ENCODE measurements around the gene PSMA8. TPM values are rescaled to one million over a fixed set of nuclear protein-coding genes. Genes with fewer than 3 reads are reported as not detected.
"Not testable (repeated sequence)": the region's sequence is repeated elsewhere in the genome, so short reads cannot be mapped to it uniquely, and the experiment has no call there.

PSMA8 gene
- total RNA-seq, 1 donor from 2014 or later: 0.20 TPM

GRCh38 chr18:26226229-26227050 lies 92.8 kb downstream of the PSMA8 start, which contains the start of gene TAF4B:
TSS of gene TAF4B (plus strand) at chr18:26226445. CDS start at chr18:26226934, 489 bp downstream.
- DNase-seq (peak; percentile 97), ATAC-seq (peak; percentile 100)
- intact Hi-C loops (cut with micrococcal nuclease): no loop called here

- intact Hi-C loops (cut with micrococcal nuclease): no loop called here
- DNase-seq: no peak
- ATAC-seq: no peak
Measured at GRCh38 chr18:26227051-26227670, 93.5 kb downstream of the PSMA8 start.

GRCh38 chr18:26228562-26229260 lies 95.0 kb downstream of the PSMA8 start:
- DNase-seq (no peak), ATAC-seq (no peak)
- intact Hi-C loops (cut with micrococcal nuclease): no loop called here

DNA sequence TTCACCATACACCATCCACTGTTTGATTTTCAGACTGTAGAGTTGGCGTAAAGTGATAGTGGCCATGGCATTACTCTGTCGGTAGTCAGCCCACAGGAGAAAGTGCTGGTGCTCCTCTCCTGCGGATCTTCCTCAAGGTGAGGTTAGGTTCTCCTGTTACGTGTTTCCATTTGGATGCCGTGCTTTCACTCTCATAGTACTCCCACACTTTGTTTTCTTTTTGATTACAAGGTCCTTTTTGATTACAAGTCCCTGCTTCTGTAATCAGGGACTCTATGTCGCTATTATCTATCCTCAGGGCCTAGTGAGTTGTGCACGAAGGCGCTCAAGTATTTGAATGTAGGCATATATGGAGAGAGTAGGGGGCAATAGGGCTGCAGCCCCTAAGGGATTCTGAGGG lies 96.8 kb downstream of the PSMA8 start:
- ATAC-seq (no peak), DNase-seq (no peak)
- intact Hi-C loops (cut with micrococcal nuclease): no loop called here

DNA sequence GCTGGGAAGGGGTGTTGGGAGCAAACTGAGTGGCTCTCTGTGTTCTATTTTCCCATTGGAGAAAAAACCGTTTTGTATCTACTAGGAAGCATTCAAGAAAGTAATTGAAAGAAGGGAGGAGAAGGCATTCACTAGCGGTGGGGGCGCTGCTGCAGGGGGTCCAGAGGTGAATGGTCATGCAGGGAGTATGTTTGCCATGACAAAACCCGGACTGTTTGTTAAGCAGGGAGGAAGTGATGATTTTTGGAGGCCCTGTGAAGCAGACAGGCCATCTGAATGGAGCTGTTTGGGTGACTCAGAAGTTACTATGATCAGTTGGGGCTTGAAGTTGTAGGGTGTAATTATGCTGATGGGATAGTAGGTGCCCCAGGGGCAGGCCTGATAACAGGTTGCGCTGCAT lies 99.5 kb downstream of the PSMA8 start:
- intact Hi-C loops (cut with micrococcal nuclease): no loop called here
- ATAC-seq: no peak

DNA sequence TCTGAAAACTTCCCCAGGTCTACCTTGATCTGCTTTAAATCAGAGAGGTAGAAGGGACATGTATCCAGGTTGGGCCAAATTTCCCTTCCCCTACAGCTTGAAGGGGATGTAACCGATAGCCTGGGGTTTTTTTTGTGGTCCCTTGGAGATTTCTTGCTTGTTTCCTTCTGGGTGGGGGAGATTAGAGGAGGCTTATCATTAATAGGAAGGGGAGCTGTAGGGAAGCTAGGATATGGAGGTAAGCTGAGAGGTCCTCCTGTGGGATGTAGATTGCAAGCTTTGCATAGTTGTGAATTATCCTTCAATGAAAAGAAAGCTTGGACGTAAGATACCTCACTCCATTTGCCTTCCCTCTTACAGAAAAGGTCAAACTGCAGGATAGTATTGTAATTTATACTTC lies 103.7 kb downstream of the PSMA8 start:
- ATAC-seq; DNase-seq; intact Hi-C loops (cut with micrococcal nuclease): not testable (repeated sequence)

More for the DNA sequence above, 99.5 kb downstream of the PSMA8 start:
- DNase-seq: no peak

DNA sequence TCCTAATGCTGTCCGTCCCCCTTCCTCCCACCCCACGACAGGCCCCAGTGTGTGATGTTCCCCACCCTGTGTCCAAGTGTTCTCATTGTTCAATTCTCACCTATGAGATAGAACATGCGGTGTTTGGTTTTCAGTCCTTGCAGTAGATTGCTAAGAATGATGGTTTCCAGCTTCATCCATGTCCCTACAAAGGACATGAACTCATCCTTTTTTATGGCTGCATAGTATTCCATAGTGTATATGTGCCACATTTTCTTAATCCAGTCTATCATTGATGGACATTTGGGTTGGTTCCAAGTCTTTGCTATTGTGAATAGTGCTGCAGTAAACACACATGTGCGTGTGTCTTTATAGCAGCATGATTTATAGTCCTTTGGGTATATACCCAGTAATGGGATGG lies 105.0 kb downstream of the PSMA8 start:
- intact Hi-C loops (cut with micrococcal nuclease); DNase-seq; ATAC-seq: not testable (repeated sequence)

- not testable (repeated sequence) for ATAC-seq
Measured at GRCh38 chr18:26242392-26242791, 108.7 kb downstream of the PSMA8 start.

More at GRCh38 chr18:26242392-26242791, 108.7 kb downstream of the PSMA8 start:
- DNase-seq; intact Hi-C loops (cut with micrococcal nuclease): not testable (repeated sequence)

Other genes with a start within 250 kb of the PSMA8 start
- 30.3 TPM for gene SS18, start 43.3 kb upstream of the PSMA8 start, total RNA-seq
- gene TAF4B, start 92.6 kb downstream of the PSMA8 start, total RNA-seq: 1.1 TPM